ENCODE results near the gene RAPGEF1. TPM values are rescaled to one million over a fixed set of nuclear protein-coding genes. Genes with fewer than 3 reads are reported as not detected.

RAPGEF1 gene
- total RNA-seq, 3 donors from 2014 or later = 67.1 to 103 (median 84.2) TPM

DNA sequence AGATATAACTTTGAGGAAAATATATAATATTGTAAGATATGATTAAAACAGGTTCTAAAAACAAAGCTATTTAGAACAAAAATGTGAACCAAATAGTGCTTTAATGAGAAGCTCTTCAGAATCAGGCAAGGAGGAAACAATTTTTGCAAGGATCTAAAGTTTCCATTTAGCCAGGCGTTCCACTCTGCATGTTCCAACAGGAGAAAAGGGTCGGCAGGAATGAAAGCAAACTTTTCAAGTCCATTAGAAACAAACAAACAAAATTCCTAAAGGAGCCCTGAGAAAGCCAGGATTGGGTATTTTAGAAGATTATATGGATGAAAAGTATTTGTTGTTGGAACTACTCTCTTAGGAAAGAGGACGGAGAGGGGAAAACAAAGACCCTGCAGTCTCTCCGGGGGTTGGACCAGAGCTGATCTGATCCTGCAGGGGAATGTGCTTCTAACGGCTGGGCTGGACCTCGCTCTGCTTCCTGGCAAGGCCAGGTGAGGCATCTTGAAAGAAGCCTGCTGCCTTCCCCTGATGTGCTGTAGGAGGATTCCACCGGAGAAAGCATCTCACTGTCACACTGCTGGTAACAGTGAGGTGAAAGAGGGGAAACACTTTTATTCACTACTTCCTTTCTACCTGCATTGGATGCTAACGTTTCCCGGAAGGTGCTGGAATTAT is 100.0 kb downstream of the RAPGEF1 start:
- ATAC-seq = no peak
- H3K4me1 ChIP-seq (ENCODE audit: low read depth) = peaks cover 34% of the 10 kb centered on the region
- no peak overlapping the region for H3K4me3 ChIP-seq
- intact Hi-C loops (cut with DNase I, micrococcal nuclease) = no loop called here
- H3K36me3 ChIP-seq (ENCODE audit: low read depth) = no peaks in the 10 kb centered on the region
- TF ChIP-seq, protein P1, sequence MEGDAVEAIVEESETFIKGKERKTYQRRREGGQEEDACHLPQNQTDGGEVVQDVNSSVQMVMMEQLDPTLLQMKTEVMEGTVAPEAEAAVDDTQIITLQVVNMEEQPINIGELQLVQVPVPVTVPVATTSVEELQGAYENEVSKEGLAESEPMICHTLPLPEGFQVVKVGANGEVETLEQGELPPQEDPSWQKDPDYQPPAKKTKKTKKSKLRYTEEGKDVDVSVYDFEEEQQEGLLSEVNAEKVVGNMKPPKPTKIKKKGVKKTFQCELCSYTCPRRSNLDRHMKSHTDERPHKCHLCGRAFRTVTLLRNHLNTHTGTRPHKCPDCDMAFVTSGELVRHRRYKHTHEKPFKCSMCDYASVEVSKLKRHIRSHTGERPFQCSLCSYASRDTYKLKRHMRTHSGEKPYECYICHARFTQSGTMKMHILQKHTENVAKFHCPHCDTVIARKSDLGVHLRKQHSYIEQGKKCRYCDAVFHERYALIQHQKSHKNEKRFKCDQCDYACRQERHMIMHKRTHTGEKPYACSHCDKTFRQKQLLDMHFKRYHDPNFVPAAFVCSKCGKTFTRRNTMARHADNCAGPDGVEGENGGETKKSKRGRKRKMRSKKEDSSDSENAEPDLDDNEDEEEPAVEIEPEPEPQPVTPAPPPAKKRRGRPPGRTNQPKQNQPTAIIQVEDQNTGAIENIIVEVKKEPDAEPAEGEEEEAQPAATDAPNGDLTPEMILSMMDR (IDR thresholded peaks at IDR 0.05) = no peak
- no peaks in the 10 kb centered on the region for H3K9me3 ChIP-seq
- no peak for DNase-seq

DNA sequence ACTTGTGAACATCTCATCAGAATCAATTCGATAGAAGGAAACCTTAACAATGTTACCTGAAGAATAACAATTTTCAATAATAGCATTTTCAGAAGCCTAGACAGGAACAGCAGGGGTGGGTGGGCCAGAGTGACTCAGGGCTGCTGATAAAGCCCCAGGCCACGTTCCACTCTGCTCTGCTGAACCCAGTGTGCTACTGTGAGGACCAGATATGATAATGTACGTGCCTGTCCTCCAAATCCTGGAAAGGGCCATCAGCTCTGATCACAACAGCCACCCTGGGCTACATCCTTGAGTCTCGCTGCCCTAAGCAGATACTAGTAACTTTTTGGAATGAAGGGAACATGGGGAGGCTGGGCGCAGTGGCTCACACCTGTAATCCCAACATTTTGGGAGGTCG is 103.3 kb downstream of the RAPGEF1 start:
- Histone ChIP-seq H3K36me3 (ENCODE audit: low read depth) (no peaks in the 10 kb centered on the region), H3K4me3 (no peak overlapping the region), H3K4me1 (ENCODE audit: low read depth) (peaks cover 28% of the 10 kb centered on the region), H3K9me3 (no peaks in the 10 kb centered on the region)
- peak in 1 of 3 donors; percentile 18 for DNase-seq
- no peak for ATAC-seq
- intact Hi-C loops (cut with DNase I, micrococcal nuclease) = no loop called here
- TF ChIP-seq, protein P1 (IDR thresholded peaks at IDR 0.05) = no peak

DNA sequence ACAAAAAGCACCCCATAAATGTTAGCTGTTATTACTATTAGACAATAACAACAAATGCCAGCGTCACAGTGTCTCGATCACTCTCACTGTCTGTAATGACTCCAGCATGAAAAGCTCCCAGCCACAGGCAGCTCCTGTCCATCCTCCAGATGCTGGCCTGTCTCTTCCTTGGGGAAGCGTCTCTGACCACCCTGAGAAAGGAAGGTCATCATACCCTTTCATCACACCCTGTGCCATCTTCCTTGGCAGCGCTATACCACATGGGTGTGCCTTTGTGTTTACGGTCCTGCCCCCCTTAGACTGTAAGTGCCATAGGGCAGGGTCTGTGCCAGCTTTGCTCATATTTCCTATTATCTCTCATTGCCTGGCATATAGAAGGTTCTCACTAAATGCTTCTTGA is 104.0 kb downstream of the RAPGEF1 start:
- H3K4me1 ChIP-seq (ENCODE audit: low read depth) = peaks cover 24% of the 10 kb centered on the region
- DNase-seq (no peak), ATAC-seq (peak; percentile 48)
- TF ChIP-seq, protein P1 (IDR thresholded peaks at IDR 0.05) = no peak
- no peaks in the 10 kb centered on the region for H3K9me3 ChIP-seq
- intact Hi-C loops (cut with DNase I, micrococcal nuclease) = no loop called here
- no peak overlapping the region for H3K4me3 ChIP-seq
- H3K36me3 ChIP-seq (ENCODE audit: low read depth) = no peaks in the 10 kb centered on the region

DNA sequence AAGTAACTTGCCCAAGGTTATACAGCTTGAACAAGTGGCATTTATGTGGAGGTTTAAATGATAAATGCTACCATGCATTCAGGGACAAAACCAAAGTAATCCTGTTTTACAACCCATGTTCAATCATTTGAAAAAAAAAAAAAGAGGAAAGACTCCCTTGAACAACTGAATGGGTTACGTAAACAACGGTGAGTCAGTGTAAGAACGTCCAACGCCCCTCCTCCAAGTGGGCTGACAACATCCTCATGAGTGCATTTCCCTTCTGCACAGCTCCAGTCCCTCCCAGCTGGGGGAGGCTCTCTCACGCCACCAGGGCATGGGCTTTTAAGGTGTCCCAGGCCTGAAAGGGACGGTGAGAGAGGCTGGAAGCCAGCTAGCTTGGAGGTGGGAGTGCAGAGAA is 104.6 kb downstream of the RAPGEF1 start:
- Histone ChIP-seq H3K9me3 (no peaks in the 10 kb centered on the region), H3K4me3 (no peak overlapping the region), H3K4me1 (ENCODE audit: low read depth) (peaks cover 24% of the 10 kb centered on the region), H3K36me3 (ENCODE audit: low read depth) (no peaks in the 10 kb centered on the region)
- TF ChIP-seq, protein P1 (IDR thresholded peaks at IDR 0.05) = no peak
- ATAC-seq (peak; percentile 98), DNase-seq (peak; percentile 86 to 92 (median 90))
- intact Hi-C loops (cut with DNase I, micrococcal nuclease) = no loop called here

DNA sequence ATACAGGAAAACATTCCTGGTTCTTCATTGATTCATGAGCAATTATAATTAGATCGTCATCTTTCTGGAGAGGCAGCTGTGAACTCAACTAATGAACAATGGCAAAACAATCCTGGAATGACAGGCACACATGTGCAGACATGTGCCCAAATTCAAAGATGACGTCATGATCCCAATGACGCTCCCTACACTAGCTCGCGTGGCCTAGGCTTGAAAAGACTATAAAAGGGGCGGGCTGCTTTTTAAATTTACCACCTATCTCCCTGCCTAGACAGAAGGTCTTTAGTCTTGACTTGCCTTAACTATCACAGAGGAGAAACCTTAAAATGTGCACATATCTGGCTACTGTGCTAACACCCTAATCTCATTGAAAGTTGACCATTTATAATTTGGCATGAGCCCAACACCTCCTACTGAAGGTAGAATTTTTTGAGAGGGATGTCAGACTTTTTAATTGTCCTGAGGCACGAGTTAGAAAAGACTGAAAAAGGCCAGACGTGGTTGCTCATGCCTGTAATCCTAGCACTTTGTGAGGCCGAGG is 106.3 kb downstream of the RAPGEF1 start:
- no peak for DNase-seq
- H3K36me3 ChIP-seq (ENCODE audit: low read depth) = no peaks in the 10 kb centered on the region
- ATAC-seq = no peak
- no peaks in the 10 kb centered on the region for H3K9me3 ChIP-seq
- TF ChIP-seq, protein P1 (IDR thresholded peaks at IDR 0.05) = no peak
- peaks cover 33% of the 10 kb centered on the region for H3K4me1 ChIP-seq (ENCODE audit: low read depth)
- H3K4me3 ChIP-seq = no peak overlapping the region
- intact Hi-C loops (cut with DNase I, micrococcal nuclease) = no loop called here

Measured in mucosa of descending colon (tissue), 3 donors.